ENCODE data around the gene POP7.

- TF ChIP-seq PKNOX1 (IDR thresholded peaks at IDR 0.05): no peak
- no peak for TF ChIP-seq HDGF (IDR thresholded peaks at IDR 0.05; ENCODE audit: borderline replicate concordance)
Observed at GRCh38 chr7:100679927-100680575, 25.9 kb upstream of the POP7 start.
